HepG2 (cell line): ENCODE measurements around the gene CALY. TPM values are rescaled to one million over a fixed set of nuclear protein-coding genes. Genes with fewer than 3 reads are reported as not detected.

Experiments used
- ATAC-seq: fragments of 200-7000 bp; cut with Tn5 transposase; 3 replicates; pipeline ENCODE4 v1.9.1; 2020; ENCODE audit warnings: mild to moderate bottlenecking, moderate library complexity
- BruUV-seq: library from RNA; stranded (reverse); fragments of 400-500 nt; replicated peaks from 2 replicates; lab custom pipeline; 2021; lab: Mats Ljungman, UMichigan
- CTCF ChIA-PET: fragments of 300-600 bp; formaldehyde crosslinking; extraction: SDS; loops from one replicate; lab custom pipeline; 2021; ENCODE audit warnings: low total read pairs, inconsistent platforms, low intra/inter-chr PET ratio; lab: Yijun Ruan, JAX
- POLR2A ChIA-PET: fragments of 350-600 bp; sonication (Branson Sonifier 250); formaldehyde crosslinking; loops from one replicate; lab custom pipeline; 2020; ENCODE audit warnings: antibody characterized with exemption, inconsistent platforms; lab: Yijun Ruan, JAX
- DNase-seq: peaks from one replicate; pipeline ENCODE4 v3.0.0-alpha.2; 2015; ENCODE audit warnings: low spot score
- FAIRE-seq: peaks from 3 replicates; lab custom pipeline; 2011; peaks lifted over from hg19 to GRCh38; lab: Jason Lieb, UNC
- H2AFZ ChIP-seq: one replicate; pipeline ENCODE4 v1.6.1; 2011; ENCODE audit warnings: low read length, inconsistent platforms
- H3K27ac ChIP-seq: fragments of 300-600 bp; 3 replicates; pipeline ENCODE4 v1.8.0; 2011; ENCODE audit warnings: mixed run types, mild to moderate bottlenecking, mixed read lengths, low read length, inconsistent platforms; ENCODE audit not compliant: insufficient read depth; ENCODE audit errors: extremely low read length
- H3K27me3 ChIP-seq, 2 experiments: fragments of 200-600 bp in 1 of 2; 2 replicates in 1 of 2; 3 replicates in 1 of 2; pipeline versions ENCODE4 v1.6.0 to v1.8.0; 2011; ENCODE audit warnings: low read length in 2 of 2, mild to moderate bottlenecking in 2 of 2, moderate library complexity in 2 of 2, inconsistent platforms in 1 of 2; ENCODE audit not compliant: insufficient read depth in 2 of 2, control insufficient read depth in 1 of 2
- H3K36me3 ChIP-seq, 2 experiments: fragments of 200-600 bp in 1 of 2; replicated peaks in 1 of 2; 2 replicates in 1 of 2; 3 replicates in 1 of 2; pipeline versions ENCODE4 v1.5.1 to v1.8.0; 2011; ENCODE audit warnings: low read length in 2 of 2, inconsistent platforms in 1 of 2; ENCODE audit not compliant: insufficient read depth in 2 of 2, control insufficient read depth in 1 of 2
- H3K4me1 ChIP-seq: 2 replicates; pipeline ENCODE4 v1.5.1; 2012; ENCODE audit warnings: low read length, inconsistent platforms; ENCODE audit not compliant: insufficient read depth
- H3K4me2 ChIP-seq: 2 replicates; pipeline ENCODE4 v1.6.0; 2011; ENCODE audit warnings: low read depth, low read length, inconsistent platforms
- H3K4me3 ChIP-seq, 3 experiments: fragments of 200-600 bp in 1 of 3; sonication (generic), shearing (Covaris generic) in 1 of 3; replicated peaks in 1 of 3; 2 replicates each; pipeline ENCODE4 v1.5.1; 2011 to 2016; ENCODE audit warnings: low read length in 3 of 3, inconsistent platforms in 2 of 3, low read depth in 2 of 3, mild to moderate bottlenecking in 2 of 3, control low read depth in 1 of 3, mixed read lengths in 1 of 3; ENCODE audit not compliant: insufficient read depth in 1 of 3
- H3K79me2 ChIP-seq: one replicate; pipeline ENCODE4 v1.6.1; 2011; ENCODE audit warnings: low read length, inconsistent platforms; ENCODE audit not compliant: insufficient read depth
- H3K9ac ChIP-seq: 2 replicates; pipeline ENCODE4 v1.6.0; 2011; ENCODE audit warnings: mild to moderate bottlenecking, low read depth, low read length, inconsistent platforms; ENCODE audit not compliant: insufficient read depth
- H3K9me3 ChIP-seq: 2 replicates; pipeline ENCODE4 v1.5.1; 2012; ENCODE audit warnings: mild to moderate bottlenecking, low read length
- H4K20me1 ChIP-seq: 2 replicates; pipeline ENCODE4 v1.6.0; 2011; ENCODE audit warnings: inconsistent platforms, mild to moderate bottlenecking, low read length, moderate library complexity; ENCODE audit not compliant: insufficient read depth
- AGO1 ChIP-seq: fragments of 200-400 bp; formaldehyde crosslinking; IDR thresholded peaks from 2 replicates; pipeline ENCODE4 v1.6.1; 2017; ENCODE audit warnings: mild to moderate bottlenecking, low read depth, low read length, moderate library complexity; ENCODE audit not compliant: poor library complexity, severe bottlenecking
- FOXC1 ChIP-seq: sonication (generic); formaldehyde crosslinking; IDR thresholded peaks from 2 replicates; pipeline ENCODE4 v1.8.0; 2022; ENCODE audit warnings: mild to moderate bottlenecking, missing genetic modification reagents, borderline replicate concordance
- JUN ChIP-seq: sonication (generic); formaldehyde crosslinking; IDR thresholded peaks from 2 replicates; pipeline ENCODE4 v1.4.0; 2020; ENCODE audit warnings: mild to moderate bottlenecking, missing genetic modification reagents
- KAT8 ChIP-seq: IDR thresholded peaks from 2 replicates; pipeline ENCODE4 v1.6.1; 2016; ENCODE audit warnings: missing genetic modification reagents, missing compliant biosample characterization
- NR1H2 ChIP-seq: sonication (generic); formaldehyde crosslinking; IDR thresholded peaks from 2 replicates; pipeline ENCODE4 v1.8.1; 2022; ENCODE audit warnings: low read depth, missing genetic modification reagents, borderline replicate concordance
- SALL2 ChIP-seq: sonication (generic); formaldehyde crosslinking; IDR thresholded peaks from 2 replicates; pipeline ENCODE4 v1.8.1; 2023; ENCODE audit warnings: mild to moderate bottlenecking, missing genetic modification reagents, inconsistent platforms
- XRCC5 ChIP-seq: fragments of 200-400 bp; formaldehyde crosslinking; optimal IDR thresholded peaks from 2 replicates; pipeline ENCODE3; 2017; ENCODE audit warnings: mild to moderate bottlenecking, low read length
- ZNF224 ChIP-seq: sonication (generic); formaldehyde crosslinking; IDR thresholded peaks from 2 replicates; pipeline ENCODE4 v1.5.0; 2020; ENCODE audit warnings: mild to moderate bottlenecking, missing genetic modification reagents
- ZNF24 ChIP-seq: fragments of 450-650 bp; IDR thresholded peaks from 2 replicates; pipeline ENCODE4 v1.6.1; 2017; ENCODE audit warnings: antibody characterized with exemption, mild to moderate bottlenecking
- ZNF317 ChIP-seq: sonication (generic); formaldehyde crosslinking; IDR thresholded peaks from 2 replicates; pipeline ENCODE4 v1.5.0; 2020; ENCODE audit warnings: mild to moderate bottlenecking, missing genetic modification reagents
- ZNF362 ChIP-seq: sonication (generic); formaldehyde crosslinking; IDR thresholded peaks from 2 replicates; pipeline ENCODE4 v1.4.0; 2020; ENCODE audit warnings: missing genetic modification reagents, mild to moderate bottlenecking, borderline replicate concordance
- ZNF557 ChIP-seq: sonication (generic); formaldehyde crosslinking; IDR thresholded peaks from 2 replicates; pipeline ENCODE4 v1.4.0; 2020; ENCODE audit warnings: missing genetic modification reagents
- ZNF558 ChIP-seq: sonication (generic); formaldehyde crosslinking; IDR thresholded peaks from 2 replicates; pipeline ENCODE4 v1.9.0; 2022; ENCODE audit warnings: mild to moderate bottlenecking, missing genetic modification reagents, borderline replicate concordance
- ZNF724P ChIP-seq: sonication (generic); formaldehyde crosslinking; IDR thresholded peaks from 2 replicates; pipeline ENCODE4 v1.8.0; 2022; ENCODE audit warnings: missing genetic modification reagents, borderline replicate concordance
- ZNF747 ChIP-seq: sonication (generic); formaldehyde crosslinking; IDR thresholded peaks from 2 replicates; pipeline ENCODE4 v1.8.1; 2023; ENCODE audit warnings: missing genetic modification reagents, mild to moderate bottlenecking, borderline replicate concordance
- ZSCAN22 ChIP-seq: sonication (generic); formaldehyde crosslinking; IDR thresholded peaks from 2 replicates; pipeline ENCODE4 v1.4.0; 2020; ENCODE audit warnings: mild to moderate bottlenecking, missing genetic modification reagents
- WGBS: methylation state at CpG from one replicate; pipeline ENCODE4 v1.1.6; 2017; ENCODE audit warnings: low lambda C conversion rate; 5-methylcytosine and 5-hydroxymethylcytosine counted together
- in situ Hi-C: cut with HindIII; loops from 2 replicates; pipeline ENCODE4 v1.10.0; 2017; ENCODE audit warnings: low pct_unique_long_range_greater_than_20kb; ENCODE audit not compliant: extremely low pct_ligation_motif_present
- intact Hi-C: fragments of 100-400 bp; cut with micrococcal nuclease; formaldehyde crosslinking; loops from one replicate; pipeline ENCODE4 v1.10.0; 2022; ENCODE audit not compliant: unreplicated experiment
- polyA plus RNA-seq, 8 experiments: library from polyadenylated mRNA; depleted of rRNA in 3 of 8; stranded (reverse) in 7 of 8; unstranded in 1 of 8; fragments of >200 nt; fragmentation: Illumina TruSeq in 4 of 8; extraction: Trizol in 4 of 8; gene quantifications; 2 replicates each; pipeline versions ENCODE4 v1.2.1 to v1.2.3, GENCODE V29; 2011 to 2016; ENCODE audit warnings: low read depth in 4 of 8, missing spikeins in 1 of 8, mixed read lengths in 1 of 8; ENCODE audit not compliant: insufficient read depth in 1 of 8
- total RNA-seq, 5 experiments: library from RNA; depleted of rRNA; stranded (reverse); fragments of >200 nt; fragmentation: Illumina TruSeq; extraction: Trizol; gene quantifications; 2 replicates each; pipeline ENCODE4 v1.2.3, GENCODE V29; 2016; ENCODE audit warnings: low read depth in 1 of 5
- TF ChIP-seq, protein P1 (sequence below): sonication (generic); formaldehyde crosslinking; IDR thresholded peaks from 2 replicates; pipeline ENCODE4 v1.4.0; 2020; ENCODE audit warnings: missing genetic modification reagents; ENCODE audit errors: not compliant biosample characterization

CALY gene
- total and polyA plus RNA-seq, 2 of the 13 experiments (the other 11 are each of a cell fraction or from before 2014, with no cell fraction given): 0.08 TPM; not detected in 1

GRCh38 chr10:133294189-133294588 is 42.5 kb downstream of the CALY start:
- no peak overlapping the region for H3K27ac ChIP-seq
- ChIA-PET POLR2A (no interaction called here), CTCF (no interaction called here)
- no TSS peak for BruUV-seq
- H3K36me3 ChIP-seq: peaks cover 36 to 62% of the 10 kb centered on the region in 2 experiments
- H3K9me3 ChIP-seq: no peaks in the 10 kb centered on the region
- in situ Hi-C loops (no loop called here), intact Hi-C loops (no loop called here)
- no peak for DNase-seq
- TF ChIP-seq ZSCAN22 (no peak), ZNF724P (CRISPR knock-in tag) (no peak), ZNF224 (CRISPR knock-in tag) (no peak), ZNF558 (CRISPR knock-in tag) (no peak)
- H3K4me2 ChIP-seq: no peak overlapping the region
- no peak overlapping the region for H2AFZ ChIP-seq
- no peaks in the 10 kb centered on the region for H3K4me1 ChIP-seq
- no peak for ATAC-seq
- WGBS: 97% methylated on average over 9 of the region's 15 CpGs
- H4K20me1 ChIP-seq: no peaks in the 10 kb centered on the region
- no peak overlapping the region for H3K4me3 ChIP-seq
- H3K9ac ChIP-seq: no peak overlapping the region
- no peak for FAIRE-seq
- no peaks in the 10 kb centered on the region for H3K79me2 ChIP-seq
- H3K27me3 ChIP-seq: no peaks in the 10 kb centered on the region

GRCh38 chr10:133293810-133294119 is 42.9 kb downstream of the CALY start:
- ATAC-seq (no peak), FAIRE-seq (no peak), DNase-seq (no peak)
- no peak overlapping the region for H3K4me3 ChIP-seq
- ChIA-PET POLR2A (no interaction called here), CTCF (no interaction called here)
- H2AFZ ChIP-seq: no peak overlapping the region
- H3K36me3 ChIP-seq: peaks cover 34 to 62% of the 10 kb centered on the region in 2 experiments
- no peak overlapping the region for H3K9ac ChIP-seq
- WGBS: 96% methylated on average over 9 of the region's 10 CpGs
- no peaks in the 10 kb centered on the region for H3K9me3 ChIP-seq
- H3K27me3 ChIP-seq: no peaks in the 10 kb centered on the region
- H3K4me2 ChIP-seq: no peak overlapping the region
- intact Hi-C loops: no loop called here
- no peak overlapping the region for H3K27ac ChIP-seq
- BruUV-seq: no TSS peak
- H4K20me1 ChIP-seq: no peaks in the 10 kb centered on the region
- no peaks in the 10 kb centered on the region for H3K79me2 ChIP-seq
- H3K4me1 ChIP-seq: no peaks in the 10 kb centered on the region
- in situ Hi-C loops: no loop called here
- no peak for TF ChIP-seq XRCC5
- TF ChIP-seq ZNF362: no peak
- TF ChIP-seq JUN (CRISPR knock-in tag): no peak
- no peak for TF ChIP-seq ZNF317
- no peak for TF ChIP-seq NR1H2 (CRISPR knock-in tag)
- TF ChIP-seq KAT8 (CRISPR knock-in tag): no peak
- TF ChIP-seq FOXC1: no peak
- TF ChIP-seq ZNF747 (CRISPR knock-in tag): no peak
- no peak for TF ChIP-seq AGO1
- TF ChIP-seq SALL2 (CRISPR knock-in tag): no peak
- no peak for TF ChIP-seq ZNF24
- TF ChIP-seq ZNF557 (CRISPR knock-in tag): no peak
- TF ChIP-seq, protein P1, sequence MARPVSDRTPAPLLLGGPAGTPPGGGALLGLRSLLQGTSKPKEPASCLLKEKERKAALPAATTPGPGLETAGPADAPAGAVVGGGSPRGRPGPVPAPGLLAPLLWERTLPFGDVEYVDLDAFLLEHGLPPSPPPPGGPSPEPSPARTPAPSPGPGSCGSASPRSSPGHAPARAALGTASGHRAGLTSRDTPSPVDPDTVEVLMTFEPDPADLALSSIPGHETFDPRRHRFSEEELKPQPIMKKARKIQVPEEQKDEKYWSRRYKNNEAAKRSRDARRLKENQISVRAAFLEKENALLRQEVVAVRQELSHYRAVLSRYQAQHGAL (CRISPR knock-in tag): no peak
